GM19025 (cell line): ENCODE data around the gene KMT5B.

ENCODE experiments used
- ATAC-seq: cut with Tn5 transposase; IDR thresholded peaks from one replicate; pipeline ENCODE4 v1.9.1; 2021; ENCODE audit warnings: mild to moderate bottlenecking, low read depth, moderate library complexity; ENCODE audit not compliant: unreplicated experiment

Gene KMT5B

GRCh38 chr11:68189082-68189481 lies 24.0 kb downstream of the KMT5B start:
- no peak for ATAC-seq

DNA sequence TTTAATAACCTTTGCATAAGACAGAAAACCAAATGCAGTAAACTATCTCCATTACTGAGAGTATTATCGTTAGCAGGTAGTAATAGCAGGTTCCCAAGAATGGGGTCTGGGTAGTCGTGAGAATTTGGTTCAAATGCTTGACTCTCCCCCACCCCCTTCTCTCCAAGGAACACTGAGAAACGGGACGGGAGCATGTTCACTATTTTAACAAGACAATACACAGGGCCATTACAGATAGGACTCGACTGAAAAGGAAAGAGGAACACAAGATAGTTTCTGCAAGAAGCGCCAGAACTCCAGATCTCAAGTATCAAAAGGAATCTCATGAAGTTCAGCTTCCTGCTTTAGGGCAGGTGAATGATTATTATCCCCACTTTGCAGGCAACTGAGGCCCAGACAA lies 27.0 kb downstream of the KMT5B start:
- ATAC-seq, result no peak

GRCh38 chr11:68181719-68182451 lies 31.2 kb downstream of the KMT5B start:
- ATAC-seq, result no peak

DNA sequence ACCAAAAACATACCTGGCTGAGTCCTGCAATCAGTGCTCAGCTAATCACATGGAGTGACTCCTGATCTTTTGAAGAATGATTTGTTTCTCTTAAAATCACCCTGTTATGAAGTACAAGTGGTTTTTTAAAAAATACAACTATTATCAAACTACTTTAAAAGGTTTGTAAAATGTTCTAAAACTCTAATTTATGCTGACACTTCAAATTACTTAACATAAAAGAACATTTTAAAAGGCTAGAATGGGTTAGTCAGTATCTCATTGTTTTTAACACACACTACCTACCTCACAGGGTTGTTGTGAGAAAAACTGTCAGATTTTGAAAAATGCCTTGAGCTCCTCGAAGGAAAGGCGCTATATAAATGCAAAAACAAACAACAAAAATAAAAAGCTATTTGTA lies 33.2 kb downstream of the KMT5B start:
- no peak for ATAC-seq

- ATAC-seq, result no peak
Measured at GRCh38 chr11:68177877-68178276, 35.2 kb downstream of the KMT5B start.

DNA sequence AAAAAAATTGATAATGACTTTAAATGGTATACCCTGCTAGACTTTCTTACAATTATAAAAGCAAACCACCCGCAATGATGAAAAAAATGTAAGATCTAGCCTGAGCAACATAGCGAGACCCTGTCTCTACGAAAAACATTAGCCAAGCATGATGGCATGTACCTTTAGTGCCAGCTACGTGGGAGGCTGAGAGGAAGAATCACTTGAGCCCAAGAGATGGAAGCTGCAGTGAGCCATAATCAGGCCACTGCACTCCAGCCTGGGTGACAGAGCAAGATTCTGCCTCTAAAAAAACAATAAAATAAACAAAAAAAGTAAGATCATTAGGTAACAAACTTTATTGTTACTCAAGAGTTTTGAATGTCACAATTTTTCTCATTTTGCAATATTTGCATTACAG lies 39.2 kb downstream of the KMT5B start:
- ATAC-seq, result no peak

- no peak for ATAC-seq
Measured at GRCh38 chr11:68169442-68169841, 43.7 kb downstream of the KMT5B start.

DNA sequence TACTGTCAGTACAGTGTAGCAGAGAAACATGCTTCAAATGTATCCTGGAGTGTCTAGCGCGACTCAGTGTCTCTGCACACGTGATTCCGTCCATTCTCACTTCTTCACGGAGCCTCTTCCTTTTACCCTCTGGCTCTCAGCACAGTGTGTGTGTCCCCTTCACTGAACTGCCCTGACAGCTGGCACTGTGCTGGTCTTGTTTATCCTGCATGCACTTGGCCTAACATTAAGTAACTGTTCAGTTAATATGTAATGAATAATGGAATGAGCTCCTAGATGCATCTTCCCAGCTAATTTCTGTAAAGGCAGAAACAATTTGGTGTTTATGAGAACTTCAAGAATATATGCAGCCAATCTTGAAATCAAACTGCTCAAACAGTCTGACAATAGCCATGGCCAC lies 44.4 kb downstream of the KMT5B start:
- no peak for ATAC-seq

DNA sequence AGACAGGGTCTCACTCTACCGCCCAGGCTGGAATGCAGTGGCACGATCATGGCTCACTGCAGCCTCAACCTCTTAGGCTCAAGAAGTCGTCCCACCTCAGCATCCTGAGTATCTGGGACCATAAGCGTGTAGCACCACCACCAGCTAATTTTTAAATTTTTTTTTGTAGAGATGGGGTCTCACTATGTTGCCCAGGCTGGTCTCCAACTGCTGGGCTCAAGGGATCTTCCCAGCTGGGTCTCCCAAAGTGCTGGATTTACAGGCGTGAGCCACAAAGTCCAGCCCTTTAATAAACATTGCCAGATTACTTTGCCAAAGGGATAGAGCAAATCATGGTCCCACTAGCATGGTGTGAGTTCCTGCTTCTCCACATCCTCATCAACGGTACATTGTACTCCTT lies 45.6 kb downstream of the KMT5B start:
- ATAC-seq, result no peak

DNA sequence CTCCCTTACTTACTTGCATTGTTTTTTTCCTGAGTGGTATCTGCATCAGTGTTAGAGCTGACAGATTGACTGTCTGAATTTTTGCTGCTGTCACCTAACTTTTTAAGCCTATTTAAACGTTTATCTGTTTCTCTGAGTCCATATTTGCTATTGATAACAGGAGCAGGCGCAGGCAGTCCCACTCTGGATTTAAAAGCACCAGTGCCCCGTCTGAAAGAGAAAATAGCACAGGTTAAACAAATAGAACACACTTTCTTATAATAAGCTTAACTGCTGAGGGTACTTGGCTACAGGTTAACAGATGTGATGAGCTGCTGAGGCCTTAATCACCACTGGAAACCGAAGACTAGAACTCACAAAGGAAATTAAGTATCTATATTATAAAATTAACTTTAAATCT lies 46.1 kb downstream of the KMT5B start:
- no peak for ATAC-seq

- no peak for ATAC-seq
Measured at GRCh38 chr11:68165601-68166000, 47.5 kb downstream of the KMT5B start.

DNA sequence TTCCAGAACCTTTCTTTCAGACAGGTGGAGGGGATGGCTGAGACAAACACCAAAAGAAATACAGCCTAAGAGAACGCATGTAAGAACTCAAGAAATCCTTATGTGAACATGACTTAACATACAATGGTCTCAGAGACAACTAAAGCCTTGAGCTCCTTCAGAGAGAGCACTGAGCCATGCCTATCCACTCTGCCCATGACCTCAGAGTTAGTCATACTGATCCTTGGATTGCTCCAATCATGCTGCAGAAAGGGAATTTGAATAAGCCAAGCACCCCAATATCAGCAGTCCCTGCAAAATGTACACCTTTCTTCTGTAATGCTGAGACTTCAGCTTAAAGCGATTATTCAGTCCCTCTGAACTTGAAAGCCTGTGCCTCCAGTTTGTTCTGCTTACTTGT lies 48.7 kb downstream of the KMT5B start:
- no peak for ATAC-seq

DNA sequence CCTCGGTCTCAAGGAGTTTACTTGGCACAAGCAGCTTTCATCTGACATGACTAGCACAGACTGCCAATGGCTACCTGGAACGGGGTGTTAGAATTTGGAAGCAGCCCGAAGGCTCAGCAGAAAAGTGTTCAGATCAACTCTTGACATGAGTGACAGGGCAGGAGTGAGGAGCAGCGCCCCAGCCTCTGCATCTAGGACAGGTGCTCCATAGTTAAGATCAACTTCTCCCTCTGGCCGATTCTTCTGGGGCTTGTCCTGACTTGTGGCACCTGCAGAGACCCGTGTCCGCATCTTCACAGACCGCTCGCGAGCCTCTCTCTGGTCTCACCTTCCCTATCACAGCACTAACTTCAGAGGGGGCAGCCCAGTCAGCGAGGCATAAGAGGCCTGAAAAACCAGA lies 49.4 kb downstream of the KMT5B start:
- ATAC-seq, result no peak

- no peak for ATAC-seq
Measured at GRCh38 chr11:68160100-68160695, 52.9 kb downstream of the KMT5B start.

- no peak for ATAC-seq
Measured at GRCh38 chr11:68159665-68160064, 53.4 kb downstream of the KMT5B start.

DNA sequence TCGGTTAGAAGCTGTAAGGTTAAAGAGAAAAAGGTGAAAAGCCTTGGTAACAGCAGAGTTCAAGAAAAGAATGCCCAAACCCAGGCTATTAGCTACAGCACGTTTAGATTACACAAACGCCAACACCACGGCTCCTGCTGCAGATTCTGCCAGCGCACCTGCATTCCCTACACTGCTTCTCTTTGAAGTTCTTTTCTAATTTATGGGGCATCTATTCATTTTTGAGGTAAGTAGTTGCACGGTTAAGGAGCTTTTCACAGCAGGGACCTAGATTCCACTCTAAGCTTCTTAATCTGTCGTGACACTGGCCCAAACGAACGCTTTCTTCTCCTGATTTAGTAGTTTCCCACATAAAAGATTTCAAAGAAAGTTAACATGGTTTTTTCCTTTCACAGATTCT lies 53.9 kb downstream of the KMT5B start:
- no peak for ATAC-seq

DNA sequence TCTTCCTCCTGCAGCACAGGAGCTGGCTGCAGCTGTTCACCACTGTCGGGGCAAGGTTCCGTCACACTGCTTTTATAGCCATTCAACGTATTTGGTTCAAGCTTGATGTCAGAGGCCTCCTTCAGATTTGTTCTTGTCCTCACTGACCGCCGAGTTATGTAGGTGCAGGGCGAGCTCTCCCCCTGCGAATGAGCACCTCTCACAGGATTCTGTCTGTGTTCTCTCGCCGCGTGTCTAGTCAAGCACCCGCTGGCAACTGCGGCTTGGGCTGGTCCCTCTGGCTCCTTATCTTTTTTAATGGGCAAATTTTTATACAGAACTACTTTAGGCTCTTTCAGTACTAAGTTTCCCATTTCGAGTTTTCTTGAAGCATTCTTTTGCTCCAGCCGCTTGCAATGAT lies 54.5 kb downstream of the KMT5B start:
- ATAC-seq, result no peak

DNA sequence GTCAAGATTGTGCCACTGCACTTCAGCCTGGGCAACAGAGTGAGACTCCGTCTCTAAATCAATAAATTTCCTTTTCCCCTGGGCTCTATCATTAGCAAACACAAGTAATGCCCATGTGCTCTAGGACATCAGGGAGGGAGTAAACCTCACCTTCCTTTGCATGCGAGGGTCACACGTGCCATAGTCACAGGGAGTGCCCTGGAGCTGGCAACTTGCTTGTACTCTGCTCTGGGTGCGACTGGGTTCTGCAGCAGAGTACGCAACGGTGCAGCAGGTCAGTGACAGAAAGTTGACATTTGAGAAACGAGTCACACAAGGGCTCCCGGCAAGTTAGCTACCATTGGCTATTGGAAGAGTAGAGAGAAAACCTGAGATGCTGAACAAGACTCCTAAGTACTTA lies 59.4 kb downstream of the KMT5B start:
- no peak for ATAC-seq

GRCh38 chr11:68150037-68150436 lies 63.1 kb downstream of the KMT5B start:
- ATAC-seq, result no peak

DNA sequence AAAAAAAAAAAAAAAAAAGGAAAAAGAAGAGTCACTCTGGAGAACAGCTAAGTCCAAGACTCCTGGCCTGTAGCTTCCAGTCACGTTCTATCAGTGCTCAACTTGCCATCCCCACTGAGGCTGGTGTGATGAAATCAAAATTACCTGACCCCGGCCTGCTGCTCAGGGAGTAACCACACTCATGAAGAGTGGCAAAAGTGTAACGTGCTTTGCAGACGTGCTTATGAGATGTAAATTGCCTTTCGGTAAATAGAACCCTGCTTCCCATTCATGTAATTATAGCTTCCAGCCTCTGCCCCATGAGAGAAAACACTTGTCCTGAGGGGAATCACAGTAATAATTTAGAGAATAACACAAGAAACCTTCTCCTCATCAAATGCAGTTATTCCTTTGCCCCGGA lies 63.7 kb downstream of the KMT5B start:
- ATAC-seq, result no peak

- ATAC-seq, result no peak
Measured at GRCh38 chr11:68148879-68149278, 64.2 kb downstream of the KMT5B start.

DNA sequence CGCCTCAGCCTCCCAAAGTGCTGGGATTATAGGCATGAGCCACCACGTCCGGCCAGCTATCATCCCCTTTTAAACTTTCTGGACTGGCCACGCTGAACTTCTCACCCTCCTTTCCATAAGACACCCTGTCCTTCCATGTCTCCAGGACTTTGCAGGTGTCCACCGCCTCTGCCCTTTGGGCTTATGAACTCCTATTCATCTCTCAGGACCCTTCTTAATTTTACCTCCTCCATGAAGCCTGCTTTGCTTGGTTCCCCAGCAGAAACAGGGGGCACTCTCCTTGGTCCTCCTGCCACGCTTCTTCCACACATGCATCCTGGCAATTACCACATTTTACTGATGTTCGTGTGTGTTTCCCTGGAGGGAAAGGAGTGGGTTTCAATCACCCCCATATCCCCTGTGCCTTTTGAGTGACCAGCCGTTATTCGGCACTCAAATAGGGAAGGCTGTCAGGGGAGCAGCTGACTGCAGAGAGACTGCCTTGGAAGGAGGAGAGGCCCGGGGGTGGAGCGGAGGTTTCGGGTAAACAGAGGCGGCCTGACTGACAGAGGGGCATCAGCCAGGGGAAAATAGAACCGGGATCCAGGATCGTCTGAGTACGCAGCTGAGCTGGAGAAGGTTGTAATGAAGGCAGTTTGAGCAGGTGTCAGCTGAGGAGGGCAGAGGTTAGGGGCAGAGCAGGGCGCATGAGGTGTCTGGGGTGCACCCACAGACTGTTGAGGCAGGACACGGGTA lies 64.9 kb downstream of the KMT5B start:
- no peak for ATAC-seq
